Karpas-422 (cell line): ENCODE measurements around the gene PCMT1. TPM values are rescaled to one million over a fixed set of nuclear protein-coding genes. Genes with fewer than 3 reads are reported as not detected.
"Not testable (repeated sequence)": the region's sequence is repeated elsewhere in the genome, so short reads cannot be mapped to it uniquely, and the experiment has no call there.

Source experiments
- DNase-seq: peaks from one replicate; pipeline ENCODE4 v3.0.0-alpha.2; 2015
- H2AFZ ChIP-seq: fragments of 200-600 bp; sonication (generic); 2 replicates; pipeline ENCODE4 v1.6.1; 2014; ENCODE audit warnings: antibody characterized with exemption, low read length, mixed read lengths
- H3K27ac ChIP-seq: fragments of 200-600 bp; sonication (generic); 2 replicates; pipeline ENCODE4 v1.5.1; 2014; ENCODE audit warnings: mild to moderate bottlenecking, low read length, moderate library complexity
- H3K27me3 ChIP-seq: fragments of 200-600 bp; sonication (generic); 2 replicates; pipeline ENCODE4 v1.6.1; 2014; ENCODE audit warnings: low read length, mixed read lengths
- H3K36me3 ChIP-seq: fragments of 200-600 bp; sonication (generic); 2 replicates; pipeline ENCODE4 v1.6.1; 2014; ENCODE audit warnings: low read length, mixed read lengths; ENCODE audit not compliant: insufficient read depth
- H3K4me1 ChIP-seq: fragments of 200-600 bp; sonication (generic); 2 replicates; pipeline ENCODE4 v1.6.1; 2014; ENCODE audit warnings: mild to moderate bottlenecking, low read length, mixed read lengths
- H3K4me2 ChIP-seq: fragments of 200-600 bp; sonication (generic); 2 replicates; pipeline ENCODE4 v1.6.1; 2014; ENCODE audit warnings: low read length, low read depth, mild to moderate bottlenecking; ENCODE audit not compliant: poor library complexity, severe bottlenecking
- H3K4me3 ChIP-seq: fragments of 200-600 bp; sonication (generic); 2 replicates; pipeline ENCODE4 v1.5.1; 2014; ENCODE audit warnings: mild to moderate bottlenecking, antibody characterized with exemption, low read length, mixed read lengths
- H3K79me2 ChIP-seq: fragments of 200-600 bp; sonication (generic); 2 replicates; pipeline ENCODE4 v1.6.1; 2014; ENCODE audit warnings: mild to moderate bottlenecking, low read length, mixed read lengths
- H3K9ac ChIP-seq: fragments of 200-600 bp; sonication (generic); 2 replicates; pipeline ENCODE4 v1.6.0; 2014; ENCODE audit warnings: low read length
- H3K9me2 ChIP-seq: fragments of 200-600 bp; sonication (generic), shearing (Covaris generic); replicated peaks from 2 replicates; pipeline ENCODE4 v1.6.0; 2014; ENCODE audit warnings: mild to moderate bottlenecking, low read length, moderate library complexity; ENCODE audit not compliant: insufficient read depth
- H3K9me3 ChIP-seq: fragments of 300-700, 200-600 bp; sonication (generic); 2 replicates; pipeline ENCODE4 v1.6.1; 2014; ENCODE audit warnings: low read length, mixed read lengths
- H4K20me1 ChIP-seq: fragments of 200-600 bp; sonication (generic); 2 replicates; pipeline ENCODE4 v1.6.1; 2014; ENCODE audit warnings: mild to moderate bottlenecking, antibody characterized with exemption, low read length, low read depth; ENCODE audit not compliant: insufficient read depth
- total RNA-seq: library from RNA; depleted of rRNA; stranded (reverse); fragments of >200 nt; shearing (Covaris generic); gene quantifications from 2 replicates; pipeline ENCODE4 v1.2.3, GENCODE V29; 2014; ENCODE audit warnings: low replicate concordance

Gene PCMT1
- total RNA-seq, 1 experiment from 2014 or later = 79.1 TPM

- H3K36me3 ChIP-seq = peaks cover 9% of the 10 kb centered on the region; the same call in 1 of the 2 replicates
- no peak overlapping the region for H2AFZ ChIP-seq
- H3K9me3 ChIP-seq = no peaks in the 10 kb centered on the region
- H3K79me2 ChIP-seq = peaks cover 81% of the 10 kb centered on the region
- H3K27me3 ChIP-seq = no peaks in the 10 kb centered on the region
- DNase-seq = peak; percentile 24
- no peak overlapping the region for H3K4me3 ChIP-seq
- H3K4me2 ChIP-seq = peak overlapping the region; percentile 5
- H4K20me1 ChIP-seq = peaks cover 24% of the 10 kb centered on the region
- no peaks in the 10 kb centered on the region for H3K9me2 ChIP-seq
- H3K27ac ChIP-seq = no peak overlapping the region; the same call in 1 of the 2 replicates
- H3K9ac ChIP-seq = no peak overlapping the region
- H3K4me1 ChIP-seq = peaks cover 21% of the 10 kb centered on the region
Measured at GRCh38 chr6:149752600-149753373, 3.2 kb downstream of the PCMT1 start.

DNA sequence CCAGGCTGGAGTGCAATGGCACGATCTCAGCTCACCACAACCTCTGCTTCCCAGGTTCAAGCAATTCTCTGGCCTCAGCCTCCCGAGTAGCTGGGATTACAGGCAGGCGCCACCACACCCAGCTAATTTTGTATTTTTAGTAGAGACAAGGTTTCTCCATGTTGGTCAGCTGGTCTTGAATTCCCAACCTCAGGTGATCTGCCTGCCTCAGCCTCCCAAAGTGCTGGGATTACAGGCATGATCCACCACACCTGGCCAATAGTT lies 3.8 kb downstream of the PCMT1 start:
- not testable (repeated sequence) for H3K4me2 ChIP-seq, H3K9me3 ChIP-seq, H3K36me3 ChIP-seq, H3K27me3 ChIP-seq, H3K27ac ChIP-seq, DNase-seq, H2AFZ ChIP-seq, H3K9me2 ChIP-seq, H3K9ac ChIP-seq, H3K4me3 ChIP-seq
- Histone ChIP-seq H3K79me2 (peaks cover 85% of the 10 kb centered on the region), H4K20me1 (peaks cover 24% of the 10 kb centered on the region), H3K4me1 (peaks cover 21% of the 10 kb centered on the region)

DNA sequence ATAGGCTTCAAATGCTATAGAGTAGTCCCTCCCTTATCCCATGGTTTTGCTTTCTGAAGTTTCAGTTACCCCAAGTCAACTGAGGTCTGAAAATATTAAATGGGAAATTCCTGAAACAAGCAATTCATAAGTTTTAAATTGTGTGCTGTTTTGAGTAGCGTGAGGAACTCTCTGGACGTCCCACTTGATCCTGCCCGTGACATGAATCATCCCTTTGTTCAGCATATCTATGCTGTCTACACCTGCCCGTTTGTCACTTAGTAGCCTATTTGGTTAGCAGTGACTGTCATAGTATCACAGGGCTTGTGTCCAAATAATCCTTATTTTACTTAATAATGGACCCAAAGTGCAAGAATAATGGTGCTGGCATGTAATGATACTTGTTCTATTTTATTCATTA lies 5.0 kb downstream of the PCMT1 start:
- peaks cover 10% of the 10 kb centered on the region; the same call in 1 of the 2 replicates for H3K36me3 ChIP-seq

GRCh38 chr6:149755300-149756260 lies 6.0 kb downstream of the PCMT1 start:
- no peak overlapping the region for H3K4me2 ChIP-seq
- no peaks in the 10 kb centered on the region for H3K9me2 ChIP-seq
- DNase-seq = no peak
- H3K79me2 ChIP-seq = peaks cover 97% of the 10 kb centered on the region
- peaks cover 25% of the 10 kb centered on the region for H4K20me1 ChIP-seq
- H2AFZ ChIP-seq = no peak overlapping the region
- peaks cover 18% of the 10 kb centered on the region; the same call in 1 of the 2 replicates for H3K36me3 ChIP-seq
- no peak overlapping the region for H3K4me3 ChIP-seq
- no peaks in the 10 kb centered on the region for H3K27me3 ChIP-seq
- peaks cover 21% of the 10 kb centered on the region for H3K4me1 ChIP-seq
- no peaks in the 10 kb centered on the region for H3K9me3 ChIP-seq
- H3K27ac ChIP-seq = no peak overlapping the region
- no peak overlapping the region for H3K9ac ChIP-seq

More for the DNA sequence above, 5.0 kb downstream of the PCMT1 start:
- no peak overlapping the region for H3K4me2 ChIP-seq
- no peak for DNase-seq
- H2AFZ ChIP-seq = no peak overlapping the region
- H3K9ac ChIP-seq = no peak overlapping the region
- H3K4me1 ChIP-seq = peaks cover 17% of the 10 kb centered on the region
- H4K20me1 ChIP-seq = peaks cover 24% of the 10 kb centered on the region
- no peaks in the 10 kb centered on the region for H3K9me3 ChIP-seq
- no peaks in the 10 kb centered on the region for H3K9me2 ChIP-seq
- no peak overlapping the region for H3K4me3 ChIP-seq
- no peak overlapping the region for H3K27ac ChIP-seq
- no peaks in the 10 kb centered on the region for H3K27me3 ChIP-seq
- H3K79me2 ChIP-seq = peaks cover 97% of the 10 kb centered on the region

DNA sequence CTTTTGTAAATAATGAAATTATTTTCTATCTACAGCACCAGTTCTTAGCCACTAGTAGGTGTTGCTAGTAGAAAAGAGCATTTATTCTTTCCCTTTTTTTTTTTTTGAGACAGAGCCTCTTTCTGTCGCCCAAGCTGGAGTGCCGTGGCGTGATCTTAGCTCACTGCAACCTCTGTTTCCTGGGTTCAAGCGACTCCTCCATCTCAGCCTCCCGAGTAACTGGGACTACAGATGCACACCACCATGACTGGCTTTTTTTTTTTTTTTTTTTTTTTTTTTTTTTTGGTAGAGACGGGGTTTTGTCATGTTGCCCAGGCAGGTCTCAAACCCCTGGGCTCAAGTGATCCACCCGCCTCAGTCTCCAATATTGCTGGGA lies 6.7 kb downstream of the PCMT1 start:
- Histone ChIP-seq H3K79me2 (peaks cover 97% of the 10 kb centered on the region), H2AFZ (no peak overlapping the region), H3K4me2 (no peak overlapping the region), H3K9me2 (no peaks in the 10 kb centered on the region), H3K27ac (no peak overlapping the region), H3K9ac (no peak overlapping the region), H3K27me3 (no peaks in the 10 kb centered on the region), H3K4me3 (no peak overlapping the region), H3K36me3 (peaks cover 18% of the 10 kb centered on the region; the same call in 1 of the 2 replicates), H4K20me1 (peaks cover 25% of the 10 kb centered on the region), H3K4me1 (peaks cover 20% of the 10 kb centered on the region), H3K9me3 (no peaks in the 10 kb centered on the region)
- DNase-seq = no peak

GRCh38 chr6:149761438-149761837 lies 11.9 kb downstream of the PCMT1 start:
- H3K9me2 ChIP-seq = no peaks in the 10 kb centered on the region
- H3K9me3 ChIP-seq = peaks cover 3% of the 10 kb centered on the region; the same call in 1 of the 2 replicates
- no peak overlapping the region for H3K9ac ChIP-seq
- no peak overlapping the region for H3K4me2 ChIP-seq
- H3K4me1 ChIP-seq = peaks cover 25% of the 10 kb centered on the region
- peaks cover 83% of the 10 kb centered on the region for H3K79me2 ChIP-seq
- H3K27ac ChIP-seq = no peak overlapping the region
- no peaks in the 10 kb centered on the region for H3K27me3 ChIP-seq
- H4K20me1 ChIP-seq = peaks cover 11% of the 10 kb centered on the region
- H3K36me3 ChIP-seq = peaks cover 32% of the 10 kb centered on the region
- no peak for DNase-seq
- H2AFZ ChIP-seq = no peak overlapping the region
- no peak overlapping the region for H3K4me3 ChIP-seq

DNA sequence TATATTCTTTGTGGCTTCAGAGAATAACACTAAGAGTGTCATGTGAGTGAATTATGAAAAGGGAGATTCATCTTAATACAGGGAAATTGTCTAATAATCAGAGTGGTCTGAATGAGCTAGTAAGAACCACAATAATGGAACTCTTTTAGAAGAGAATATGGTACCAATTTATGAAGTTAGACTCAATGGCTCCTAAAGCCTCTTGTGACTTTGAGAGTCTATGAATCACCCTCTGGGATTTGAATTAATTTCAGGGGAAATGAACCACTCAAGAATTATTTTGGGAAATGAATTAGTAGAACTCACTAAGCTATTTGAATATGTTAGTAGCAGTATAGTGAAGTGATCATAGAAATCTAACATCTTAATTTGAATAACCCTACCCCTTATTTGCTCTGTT lies 14.3 kb downstream of the PCMT1 start:
- peaks cover 11% of the 10 kb centered on the region for H4K20me1 ChIP-seq
- no peak overlapping the region for H3K4me2 ChIP-seq
- H3K79me2 ChIP-seq = peaks cover 85% of the 10 kb centered on the region
- no peak overlapping the region; the same call in 1 of the 2 replicates for H3K4me3 ChIP-seq
- no peaks in the 10 kb centered on the region for H3K27me3 ChIP-seq
- no peaks in the 10 kb centered on the region for H3K9me2 ChIP-seq
- H3K36me3 ChIP-seq = peaks cover 42% of the 10 kb centered on the region
- H3K4me1 ChIP-seq = peaks cover 25% of the 10 kb centered on the region
- H2AFZ ChIP-seq = no peak overlapping the region
- no peak overlapping the region for H3K27ac ChIP-seq
- H3K9ac ChIP-seq = no peak overlapping the region
- H3K9me3 ChIP-seq = peaks cover 3% of the 10 kb centered on the region; the same call in 1 of the 2 replicates
- no peak for DNase-seq

DNA sequence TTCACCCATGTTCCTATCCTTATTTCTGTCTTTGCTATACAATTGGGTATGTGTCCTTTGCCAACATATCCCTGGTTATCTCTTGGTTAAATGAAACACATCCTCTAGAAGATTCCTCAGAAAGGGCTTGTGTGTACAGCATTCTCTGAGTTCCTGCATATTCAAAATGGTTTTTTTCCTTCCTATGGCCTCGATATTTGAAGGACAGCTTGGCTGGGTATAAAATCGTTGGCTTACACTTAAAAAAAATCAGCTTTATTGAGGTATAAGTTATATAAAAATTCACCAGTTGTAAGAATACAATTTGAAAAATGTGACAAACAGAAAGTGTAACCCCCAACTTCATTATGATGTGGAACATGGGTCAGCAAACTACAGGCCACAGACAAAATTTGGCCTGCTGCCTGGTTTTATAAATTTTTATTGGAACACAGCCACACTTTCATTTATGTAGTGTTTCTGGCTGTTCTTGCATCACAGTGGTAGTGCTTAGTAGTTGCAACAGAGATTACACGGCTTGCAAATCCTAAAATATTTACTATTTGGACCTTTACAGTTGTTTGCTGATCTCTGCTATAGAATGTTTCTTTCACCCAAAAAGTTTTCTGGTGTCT lies 16.7 kb downstream of the PCMT1 start:
- no peak overlapping the region for H3K9ac ChIP-seq
- H2AFZ ChIP-seq = no peak overlapping the region
- H3K27ac ChIP-seq = no peak overlapping the region
- no peak for DNase-seq
- H3K27me3 ChIP-seq = no peaks in the 10 kb centered on the region
- H3K79me2 ChIP-seq = peaks cover 80% of the 10 kb centered on the region
- H3K36me3 ChIP-seq = peaks cover 45% of the 10 kb centered on the region
- no peak overlapping the region for H3K4me2 ChIP-seq
- peaks cover 3% of the 10 kb centered on the region; the same call in 1 of the 2 replicates for H3K9me3 ChIP-seq
- no peaks in the 10 kb centered on the region for H3K9me2 ChIP-seq
- H4K20me1 ChIP-seq = peaks cover 11% of the 10 kb centered on the region; the same call in 1 of the 2 replicates
- H3K4me1 ChIP-seq = peaks cover 15% of the 10 kb centered on the region
- no peak overlapping the region for H3K4me3 ChIP-seq
